Astrocyte of the cerebellum (primary cell): ENCODE results near the gene CCDC57.

ENCODE experiments used
- DNase-seq: peaks from one replicate; pipeline ENCODE4 v3.0.0-alpha.2; 2011; ENCODE audit warnings: low read depth
- H3K4me3 ChIP-seq: 2 replicates; pipeline ENCODE4 v1.5.1; 2011; ENCODE audit warnings: mild to moderate bottlenecking, low read depth, low read length, moderate library complexity
- CTCF ChIP-seq: IDR thresholded peaks from 2 replicates; pipeline ENCODE4 v1.5.1; 2012; ENCODE audit warnings: low read length, low read depth, moderate library complexity, mild to moderate bottlenecking; ENCODE audit errors: missing control alignments
- in situ Hi-C: cut with HindIII; loops from 2 replicates; pipeline ENCODE4 v1.10.0; 2017; ENCODE audit warnings: low sequenced_read_pairs

Gene CCDC57

DNA sequence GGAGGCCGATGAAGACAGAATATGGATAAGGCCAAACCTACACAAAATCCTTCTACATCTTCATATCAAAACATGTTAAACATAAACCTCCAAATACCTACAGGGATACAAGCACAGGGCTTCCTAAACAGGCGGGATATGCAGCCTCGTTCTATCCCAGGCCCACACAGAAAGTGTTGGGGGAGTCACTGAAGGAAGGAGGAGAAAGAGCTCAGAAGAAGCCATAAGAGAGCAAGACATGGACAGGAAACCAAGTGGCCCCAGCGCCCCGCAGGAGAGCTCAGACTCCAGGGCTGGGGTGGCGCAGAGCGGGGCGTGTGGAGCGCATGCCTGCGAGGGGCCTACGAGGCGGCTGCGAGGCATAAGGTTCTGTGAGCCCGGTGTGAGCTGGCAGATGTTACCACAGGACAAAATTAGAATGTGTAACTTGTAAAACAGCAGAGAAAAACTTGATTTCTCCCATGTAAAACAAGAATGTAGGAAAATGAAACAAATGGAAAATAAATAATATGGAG is 103.6 kb downstream of the CCDC57 start:
- in situ Hi-C loops = no loop called here
- no peak for TF ChIP-seq CTCF

GRCh38 chr17:82108496-82108945 is 104.1 kb downstream of the CCDC57 start:
- no peak for TF ChIP-seq CTCF
- no peak for DNase-seq
- in situ Hi-C loops = no loop called here
- no peak overlapping the region for H3K4me3 ChIP-seq

More for the DNA sequence above, 103.6 kb downstream of the CCDC57 start:
- no peak for DNase-seq
- H3K4me3 ChIP-seq = no peak overlapping the region

GRCh38 chr17:82108038-82108437 is 104.6 kb downstream of the CCDC57 start:
- in situ Hi-C loops = no loop called here
- no peak for TF ChIP-seq CTCF
- DNase-seq = no peak
- H3K4me3 ChIP-seq = no peak overlapping the region

- TF ChIP-seq CTCF = peak; percentile 25
- in situ Hi-C loops = no loop called here
- H3K4me3 ChIP-seq = no peak overlapping the region
- no peak for DNase-seq
Observed at GRCh38 chr17:82107341-82107860, 105.2 kb downstream of the CCDC57 start.

DNA sequence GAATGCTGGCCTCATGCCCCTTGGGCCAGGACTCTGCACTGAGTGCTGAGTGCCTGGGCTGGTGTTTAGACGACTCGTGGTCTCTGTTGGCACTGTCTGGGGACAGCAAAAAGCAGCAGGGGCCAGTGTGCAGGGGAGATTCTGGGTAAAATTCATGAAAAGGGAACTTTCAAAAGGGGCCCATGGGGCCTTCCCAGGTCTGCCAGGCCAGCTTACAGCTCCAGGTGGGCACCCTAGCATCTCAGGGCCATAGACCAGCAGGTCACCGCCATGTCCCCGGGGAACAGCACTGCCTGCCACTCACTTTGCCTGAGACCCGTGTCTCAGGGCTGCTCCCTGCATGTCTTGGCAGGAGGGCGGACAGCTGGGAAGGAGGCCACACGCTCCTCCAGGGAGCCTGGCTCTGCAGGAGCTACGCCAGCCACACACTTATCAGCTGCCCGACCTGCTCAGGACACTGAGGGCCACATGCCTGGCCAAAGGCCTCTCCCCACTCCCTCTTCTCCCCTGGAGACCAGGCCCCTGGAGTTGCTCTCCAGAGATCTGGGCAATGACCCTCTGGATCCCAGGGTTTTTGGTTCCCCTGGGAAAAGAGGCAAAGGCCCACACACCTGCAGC is 105.8 kb downstream of the CCDC57 start:
- DNase-seq = no peak
- in situ Hi-C loops = no loop called here
- TF ChIP-seq CTCF = no peak
- H3K4me3 ChIP-seq = no peak overlapping the region

GRCh38 chr17:82105882-82106687 is 106.6 kb downstream of the CCDC57 start:
- no peak for DNase-seq
- TF ChIP-seq CTCF = peak; percentile 38
- H3K4me3 ChIP-seq = no peak overlapping the region
- in situ Hi-C loops = no loop called here
